Ureter (tissue), 1 donor: ENCODE data around the gene AP1S3. TPM values are rescaled to one million over a fixed set of nuclear protein-coding genes. Genes with fewer than 3 reads are reported as not detected.
"Not testable (repeated sequence)": the region's sequence is repeated elsewhere in the genome, so short reads cannot be mapped to it uniquely, and the experiment has no call there.

Experiments
- DNase-seq: peaks from one replicate; pipeline ENCODE4 v3.0.0-alpha.2; 2020; ENCODE audit warnings: low spot score
- total RNA-seq: library from RNA; stranded (reverse); gene quantifications from one replicate; pipeline ENCODE4 v1.2.4, GENCODE V29; 2023
- donor health status: DM: yes; HTN: yes; CAD: no.

Gene AP1S3
- total RNA-seq = 52.7 TPM

GRCh38 chr2:223837287-223838061, at the start of gene AP1S3:
TSS of gene AP1S3 (minus strand) at chr2:223837582. CDS start at chr2:223837450, 132 bp downstream.
- DNase-seq = peak; percentile 86

GRCh38 chr2:223887127-223887526, 49.7 kb upstream of the AP1S3 start:
- no peak for DNase-seq

- no peak for DNase-seq
Measured at GRCh38 chr2:223886726-223887125, 49.3 kb upstream of the AP1S3 start.

GRCh38 chr2:223884399-223884798, 47.0 kb upstream of the AP1S3 start:
- no peak for DNase-seq

GRCh38 chr2:223882715-223883114, 45.3 kb upstream of the AP1S3 start:
- DNase-seq = no peak

GRCh38 chr2:223880796-223881195, 43.4 kb upstream of the AP1S3 start:
- DNase-seq = no peak

GRCh38 chr2:223877721-223878410, 40.5 kb upstream of the AP1S3 start:
- DNase-seq = no peak

GRCh38 chr2:223873672-223874071, 36.3 kb upstream of the AP1S3 start:
- no peak for DNase-seq

- DNase-seq = not testable (repeated sequence)
Measured at GRCh38 chr2:223872772-223873171, 35.4 kb upstream of the AP1S3 start.

- DNase-seq = not testable (repeated sequence)
Measured at GRCh38 chr2:223871661-223872060, 34.3 kb upstream of the AP1S3 start.

GRCh38 chr2:223870840-223871611, 33.6 kb upstream of the AP1S3 start:
- DNase-seq = no peak

- no peak for DNase-seq
Measured at GRCh38 chr2:223868005-223868404, 30.6 kb upstream of the AP1S3 start.

GRCh38 chr2:223865907-223866508, 28.6 kb upstream of the AP1S3 start:
- no peak for DNase-seq

GRCh38 chr2:223865124-223865523, 27.7 kb upstream of the AP1S3 start:
- DNase-seq = no peak

GRCh38 chr2:223863491-223863890, 26.1 kb upstream of the AP1S3 start:
- no peak for DNase-seq

GRCh38 chr2:223860809-223861738, 23.7 kb upstream of the AP1S3 start:
- DNase-seq = peak; percentile 81

- no peak for DNase-seq
Measured at GRCh38 chr2:223859070-223859469, 21.7 kb upstream of the AP1S3 start.

- DNase-seq = no peak
Measured at GRCh38 chr2:223856584-223856983, 19.2 kb upstream of the AP1S3 start.

- no peak for DNase-seq
Measured at GRCh38 chr2:223856021-223856420, 18.6 kb upstream of the AP1S3 start.

GRCh38 chr2:223855426-223855825, 18.0 kb upstream of the AP1S3 start:
- DNase-seq = no peak

- DNase-seq = no peak
Measured at GRCh38 chr2:223854741-223855140, 17.4 kb upstream of the AP1S3 start.
